22Rv1 (cell line): ENCODE data around the gene CCSER1.

Experiments
- CTCF ChIP-seq: fragments of 450-650 bp; IDR thresholded peaks from 2 replicates; pipeline ENCODE4 v1.5.1; 2017; ENCODE audit warnings: mild to moderate bottlenecking
- ZFX ChIP-seq: fragments of 450-650 bp; IDR thresholded peaks from 2 replicates; pipeline ENCODE4 v1.6.1; 2017; ENCODE audit warnings: antibody characterized with exemption, borderline replicate concordance

- TF ChIP-seq CTCF, result no peak
- TF ChIP-seq ZFX, result no peak
Measured at GRCh38 chr4:90227177-90227576, 100.0 kb downstream of the CCSER1 start.
